Measurements from ENCODE around the gene TNS4. TPM values are rescaled to one million over a fixed set of nuclear protein-coding genes. Genes with fewer than 3 reads are reported as not detected.

Gene TNS4
- polyA plus RNA-seq, 3 donors = 0.01 to 0.19 TPM; not detected in 1

DNA sequence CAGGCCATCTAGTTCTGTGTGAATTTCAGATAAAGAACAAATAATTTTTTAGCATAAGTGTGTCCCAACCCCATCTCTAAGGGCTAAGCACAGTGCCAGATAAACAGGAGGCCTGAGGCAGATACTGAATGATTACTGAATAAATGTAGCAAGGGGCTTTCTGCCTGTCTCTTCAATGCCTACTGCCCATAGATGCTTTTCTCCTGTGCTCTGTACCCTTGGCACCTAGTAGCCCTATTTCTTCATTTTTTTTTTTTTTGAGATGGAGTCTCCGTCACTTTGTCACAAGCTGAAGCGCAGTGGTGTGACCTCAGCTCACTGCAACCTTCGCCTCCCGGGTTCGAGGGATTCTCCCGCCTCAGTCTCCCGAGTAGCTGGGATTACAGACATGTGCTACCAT lies 32.9 kb downstream of the TNS4 start:
- H3K27ac ChIP-seq (ENCODE audit: low read depth, low read length) = no peak overlapping the region
- 87 to 98% (median 96%) methylated on average over 7 of the region's 7 CpGs for WGBS, 3 donors

DNA sequence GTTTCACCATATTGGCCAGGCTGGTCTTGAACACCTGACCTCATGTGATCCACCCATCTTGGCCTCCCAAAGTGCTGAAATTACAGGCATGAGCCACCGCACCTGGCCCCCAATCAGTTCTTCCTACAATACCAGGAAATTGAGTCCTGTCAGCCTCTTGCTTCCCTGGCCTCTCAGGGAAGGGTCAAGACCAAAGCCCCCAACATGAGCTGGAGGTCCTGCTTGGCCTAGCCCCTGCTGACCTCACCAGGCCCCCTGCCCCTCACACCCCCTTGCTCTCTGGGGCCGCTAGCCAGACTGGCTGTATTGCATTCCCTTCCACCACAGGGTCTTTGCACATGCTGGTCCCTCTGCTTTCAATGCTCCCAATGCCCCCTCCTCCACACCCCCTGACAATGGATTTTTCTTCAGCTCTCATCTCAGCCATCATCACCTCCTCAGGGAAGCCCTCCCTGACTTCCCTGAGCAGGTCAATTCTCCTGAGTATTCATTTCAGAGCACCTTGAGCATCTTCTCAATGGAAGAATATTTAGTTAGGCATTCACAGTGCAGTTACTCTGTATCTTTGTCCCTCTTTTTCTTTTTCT lies 34.0 kb downstream of the TNS4 start:
- WGBS, 3 donors = 90 to 93% (median 92%) methylated on average over 2 of the region's 2 CpGs

DNA sequence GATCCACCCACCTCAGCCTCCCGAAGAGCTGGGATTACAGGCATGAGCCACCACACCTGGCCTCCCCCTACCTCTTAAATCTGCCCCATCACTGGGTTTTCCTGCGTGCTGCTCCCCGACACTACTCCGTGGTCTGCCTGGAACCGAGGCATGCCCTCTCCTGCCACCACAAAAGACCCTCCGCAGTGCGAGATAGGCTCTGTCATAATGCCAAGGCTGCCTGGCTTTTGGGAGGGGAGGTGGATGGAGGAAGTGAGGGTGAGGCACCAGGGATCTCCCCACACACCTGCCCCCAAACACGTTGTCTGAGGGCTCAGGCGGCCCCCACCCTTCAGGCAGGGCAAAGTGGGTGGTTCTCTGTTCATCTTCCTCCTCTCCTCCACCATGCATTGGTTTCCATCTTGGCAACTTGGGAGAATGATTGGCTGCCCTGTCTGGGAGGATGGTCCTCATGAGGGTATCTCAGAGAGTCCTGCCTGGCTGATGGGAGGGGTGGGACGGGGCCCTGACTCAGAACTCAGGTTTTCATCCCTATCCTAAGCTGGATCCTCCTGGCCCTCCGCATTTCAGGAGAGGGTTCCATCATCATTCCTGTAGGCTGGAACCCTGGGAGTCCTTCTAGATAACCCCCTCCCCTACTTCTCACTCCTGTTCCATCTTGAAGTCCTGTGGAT lies 35.0 kb downstream of the TNS4 start:
- H3K27ac ChIP-seq (ENCODE audit: low read depth, low read length) = no peak overlapping the region
- 71 to 76% (median 73%) methylated on average over 11 of the region's 11 CpGs for WGBS, 3 donors

More for the DNA sequence above, 34.0 kb downstream of the TNS4 start:
- no peak overlapping the region for H3K27ac ChIP-seq (ENCODE audit: low read depth, low read length)

DNA sequence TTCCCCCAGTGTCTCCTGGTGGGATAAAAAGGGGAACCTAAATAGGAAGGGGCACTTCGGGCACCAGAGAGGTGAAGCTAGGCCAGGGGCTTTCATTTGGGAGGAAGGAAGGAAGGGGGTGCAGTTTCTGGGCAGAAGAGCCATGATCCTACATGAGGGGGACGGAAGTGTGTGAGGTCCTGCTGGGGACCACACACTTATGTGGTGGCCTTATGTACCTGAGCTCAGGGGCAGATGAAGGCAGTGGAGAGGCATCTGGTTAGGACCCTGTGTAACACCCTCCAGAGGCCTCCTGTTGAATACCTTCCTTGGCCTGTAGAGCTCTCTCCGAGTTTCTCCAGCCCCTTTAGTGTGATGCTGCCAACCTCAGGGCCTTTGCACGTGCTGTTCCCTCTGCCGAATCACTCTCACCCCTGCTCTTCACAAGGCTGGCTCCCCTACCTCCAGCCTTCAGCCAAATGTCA lies 37.0 kb downstream of the TNS4 start:
- WGBS, 3 donors = 77 to 84% (median 80%) methylated on average over 5 of the region's 5 CpGs
- no peak overlapping the region for H3K27ac ChIP-seq (ENCODE audit: low read depth, low read length)

DNA sequence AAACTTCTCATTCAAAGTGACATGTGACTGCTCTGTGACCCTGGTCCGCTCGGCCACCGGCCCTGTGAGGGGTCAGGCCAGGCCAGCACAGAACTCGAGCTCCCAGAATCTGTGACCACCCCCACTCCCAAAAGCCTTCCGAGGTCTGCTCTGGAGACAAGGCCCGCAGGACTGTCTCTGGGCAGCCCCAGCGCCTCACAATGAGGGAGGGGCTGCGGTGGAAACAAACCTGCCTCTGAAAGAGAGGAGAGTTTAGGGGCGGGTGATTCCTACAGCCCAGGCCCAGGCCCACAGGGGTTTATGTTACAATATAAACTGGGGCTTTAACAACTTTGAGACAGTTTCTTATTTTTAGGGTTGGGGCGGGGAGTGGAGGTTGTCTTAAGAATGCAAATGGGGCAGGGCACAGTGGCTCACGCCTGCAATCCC lies 38.3 kb downstream of the TNS4 start:
- H3K27ac ChIP-seq (ENCODE audit: low read depth, low read length) = no peak overlapping the region
- 55 to 61% (median 56%) methylated on average over 11 of the region's 11 CpGs for WGBS, 3 donors

DNA sequence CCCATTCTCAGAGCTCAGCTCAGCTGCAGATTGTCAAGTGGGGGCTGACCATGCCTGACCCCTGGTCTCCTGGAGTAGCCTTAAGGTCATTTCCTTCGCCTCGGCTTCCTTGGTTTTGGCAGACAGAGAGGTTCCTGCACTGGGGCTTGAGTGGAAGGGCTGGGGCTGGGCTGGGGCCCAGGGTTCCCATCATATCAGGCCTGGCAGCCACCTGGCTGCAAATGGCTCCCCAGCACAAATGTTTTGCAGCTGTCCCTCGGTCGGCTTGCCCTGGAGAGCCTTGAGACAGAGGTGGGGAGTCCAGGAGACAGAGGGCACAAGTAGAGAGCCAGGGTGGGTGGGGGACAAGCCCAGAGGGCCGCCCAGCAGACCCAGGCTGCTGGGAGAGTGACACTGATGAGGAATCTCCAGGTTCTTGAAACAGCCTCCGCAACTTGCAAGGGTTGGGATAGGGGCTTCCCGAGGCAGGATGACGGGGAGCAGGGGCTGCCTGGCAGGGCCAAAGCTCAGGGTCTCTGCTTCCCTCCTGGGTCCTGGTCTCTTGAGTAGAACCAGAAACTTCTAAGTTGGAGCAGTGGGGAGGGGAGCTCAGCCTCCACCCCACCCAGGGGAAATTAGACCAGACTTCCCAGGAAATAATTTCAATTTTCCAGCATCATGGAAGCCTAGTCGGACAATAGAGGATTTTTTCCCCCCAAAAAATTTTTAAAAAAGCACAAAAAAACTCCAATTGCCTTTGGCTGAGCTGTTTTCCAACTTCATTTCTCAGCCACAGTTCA lies 38.9 kb downstream of the TNS4 start:
- WGBS, 3 donors = 48 to 77% (median 59%) methylated on average over 9 of the region's 9 CpGs
- no peak overlapping the region for H3K27ac ChIP-seq (ENCODE audit: low read depth, low read length)

DNA sequence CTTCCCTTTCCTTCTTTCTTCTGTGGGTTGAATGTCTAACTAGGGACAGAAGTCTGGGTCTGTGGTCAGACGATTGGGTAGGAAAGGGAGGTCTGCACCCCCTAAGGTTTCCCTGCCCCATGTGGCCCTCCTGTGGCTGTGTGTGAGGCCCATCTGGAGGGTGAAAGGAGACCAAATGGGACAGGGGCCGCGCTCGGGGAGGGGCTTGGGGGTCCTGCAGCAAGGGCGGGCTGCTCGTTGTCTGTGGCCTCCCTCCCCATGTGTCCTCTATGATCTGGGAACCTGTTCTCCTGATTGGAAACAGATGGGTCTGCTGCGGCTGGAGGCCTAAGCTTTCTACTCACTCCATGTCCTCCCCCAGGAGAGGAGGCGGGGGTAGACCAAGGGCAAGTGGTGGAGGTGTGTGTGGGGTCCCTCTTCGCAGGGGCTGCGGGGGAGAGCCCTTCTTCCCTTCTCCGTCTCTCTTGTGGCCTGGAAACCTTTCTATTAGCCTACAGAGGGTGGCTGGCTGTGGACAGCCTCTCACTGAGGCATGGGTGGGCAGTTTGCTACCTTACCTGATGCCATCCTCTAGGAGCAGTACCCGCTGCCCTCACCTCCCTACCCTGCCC lies 39.6 kb downstream of the TNS4 start:
- H3K27ac ChIP-seq (ENCODE audit: low read depth, low read length) = no peak overlapping the region
- WGBS, 3 donors = 41 to 63% (median 56%) methylated on average over 12 of the region's 12 CpGs

DNA sequence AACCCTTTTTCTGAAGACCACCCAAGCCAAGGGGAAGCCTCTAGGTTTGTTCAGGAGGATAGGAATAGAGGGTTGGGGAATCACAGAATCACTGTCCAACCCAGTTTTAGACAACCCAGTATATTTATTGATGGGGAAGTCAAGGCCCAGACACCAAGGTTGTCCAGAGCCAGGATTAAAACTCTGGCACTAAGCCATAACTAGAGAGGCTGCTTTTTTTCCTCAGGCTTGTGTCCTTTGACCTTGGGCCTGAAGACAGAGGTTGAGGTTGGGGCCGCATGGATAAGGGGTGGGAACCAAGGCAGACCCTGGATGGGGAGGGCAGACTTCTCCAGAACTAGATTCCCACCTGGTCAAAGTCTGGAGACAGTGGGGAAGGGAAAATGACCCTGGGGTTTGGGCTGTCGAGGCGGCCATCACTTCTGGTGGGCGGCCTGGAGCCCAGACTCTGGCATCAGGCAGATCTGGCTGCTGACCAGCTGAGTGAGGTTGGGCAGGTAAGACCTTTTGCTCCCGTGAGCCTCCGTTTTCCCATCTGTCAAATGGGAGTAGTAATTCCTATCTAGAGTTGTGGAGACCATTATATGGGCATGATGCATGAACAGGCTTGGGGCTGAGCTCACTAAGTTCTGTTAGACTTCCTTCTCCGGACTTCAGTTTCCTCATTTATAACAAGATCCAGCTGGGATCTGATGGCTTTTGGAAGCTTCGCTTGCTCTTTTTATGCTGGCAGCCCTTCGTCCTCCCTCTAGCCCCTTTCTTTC lies 40.3 kb downstream of the TNS4 start:
- H3K27ac ChIP-seq (ENCODE audit: low read depth, low read length) = no peak overlapping the region
- WGBS, 3 donors = 56 to 70% (median 60%) methylated on average over 9 of the region's 9 CpGs

DNA sequence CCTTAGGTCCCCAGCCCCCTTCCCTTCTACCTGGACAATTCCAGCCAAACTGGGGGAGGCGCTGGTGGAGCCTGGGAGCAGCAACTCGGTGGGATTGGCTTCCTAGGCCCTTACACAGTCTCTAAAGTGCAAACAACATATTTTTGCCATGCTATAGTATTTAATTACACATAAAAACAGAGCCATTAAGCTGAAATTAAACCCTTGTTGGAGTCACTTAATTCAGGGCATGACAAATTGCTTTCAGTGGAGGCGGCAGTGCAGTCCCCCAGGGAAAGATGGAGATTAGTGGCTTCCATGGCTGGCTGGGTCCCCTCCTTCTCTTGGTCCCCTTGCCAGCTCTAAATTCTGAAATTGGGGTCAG lies 40.8 kb downstream of the TNS4 start:
- H3K27ac ChIP-seq (ENCODE audit: low read depth, low read length) = no peak overlapping the region
- WGBS, 3 donors = 59 to 85% (median 60%) methylated on average over 3 of the region's 3 CpGs

DNA sequence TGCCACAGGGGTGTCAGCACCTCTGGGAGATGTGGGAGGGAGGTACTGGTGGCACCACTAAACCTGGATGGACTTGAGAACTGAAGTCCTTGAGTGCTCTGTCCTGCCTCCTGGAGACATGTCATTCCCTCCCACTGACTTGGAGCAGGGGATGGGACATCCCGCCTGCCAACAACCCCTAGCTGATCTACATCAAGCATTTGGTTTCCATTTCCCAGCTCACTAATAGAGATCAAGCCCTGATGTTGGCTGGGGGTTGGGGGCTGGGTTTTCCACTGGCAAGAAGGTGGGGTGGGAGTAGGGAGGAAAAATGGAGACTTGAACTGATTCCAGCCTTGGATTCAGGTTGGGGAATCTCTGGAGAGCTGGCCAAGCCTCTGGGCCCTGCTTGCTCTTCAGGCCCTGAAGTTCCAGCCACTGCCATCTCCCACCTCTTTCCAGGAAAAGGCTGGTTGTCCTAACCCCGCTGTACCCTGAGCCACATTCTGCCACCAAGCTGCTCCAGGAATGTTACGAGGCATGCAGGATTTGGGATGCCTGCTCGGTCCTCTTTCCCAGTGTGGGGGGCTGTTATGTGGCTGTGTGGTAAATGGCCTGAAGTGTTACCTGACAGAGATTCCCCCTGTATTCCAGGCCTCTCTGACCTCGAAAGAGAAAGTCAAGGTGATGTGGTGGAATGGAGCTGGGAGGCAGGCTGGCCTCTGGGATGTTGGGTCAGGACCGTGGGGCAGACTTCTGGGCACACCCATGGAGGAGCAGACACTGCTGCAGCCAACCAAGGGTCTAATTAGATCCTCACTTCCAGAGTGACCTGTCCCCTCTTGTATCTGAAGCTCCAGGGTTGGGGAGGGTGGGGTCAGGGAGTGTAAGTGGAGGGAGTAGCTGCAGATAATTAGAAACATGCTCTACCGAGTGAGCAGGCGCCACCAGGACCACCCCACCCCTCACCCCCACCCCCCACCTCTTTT lies 41.5 kb downstream of the TNS4 start:
- 63 to 74% (median 63%) methylated on average over 8 of the region's 8 CpGs for WGBS, 3 donors
- no peak overlapping the region for H3K27ac ChIP-seq (ENCODE audit: low read depth, low read length)

DNA sequence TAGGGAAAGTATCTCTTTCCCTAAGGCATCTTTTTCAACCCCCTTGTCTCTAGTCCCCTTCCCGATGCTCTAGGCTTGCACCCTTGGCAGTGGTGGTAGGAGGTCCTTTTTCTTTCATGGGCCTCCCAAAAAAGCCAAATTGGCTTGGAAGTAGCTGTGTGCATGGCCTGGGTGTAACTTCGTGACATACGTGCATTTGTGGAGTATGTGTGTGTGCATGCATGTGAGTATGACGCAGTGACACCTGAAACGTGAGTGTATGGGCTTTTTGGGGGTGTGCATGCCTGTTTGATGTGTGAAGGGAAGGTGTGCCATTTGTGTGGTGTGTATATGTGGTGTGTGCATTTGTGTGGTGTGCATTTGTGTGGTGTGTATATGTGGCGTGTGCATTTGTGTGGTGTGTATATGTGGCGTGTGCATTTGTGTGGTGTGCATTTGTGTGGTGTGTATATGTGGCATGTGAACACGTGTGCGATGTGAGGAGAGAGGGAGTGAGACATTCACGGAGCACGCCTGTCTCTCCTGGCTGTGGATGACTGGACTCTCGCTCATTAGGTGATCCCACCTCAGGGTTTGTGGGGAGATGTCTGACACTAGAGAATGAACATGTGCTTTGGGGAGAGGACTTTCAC lies 42.5 kb downstream of the TNS4 start:
- H3K27ac ChIP-seq (ENCODE audit: low read depth, low read length) = no peak overlapping the region
- 80 to 85% (median 84%) methylated on average over 12 of the region's 12 CpGs for WGBS, 3 donors

DNA sequence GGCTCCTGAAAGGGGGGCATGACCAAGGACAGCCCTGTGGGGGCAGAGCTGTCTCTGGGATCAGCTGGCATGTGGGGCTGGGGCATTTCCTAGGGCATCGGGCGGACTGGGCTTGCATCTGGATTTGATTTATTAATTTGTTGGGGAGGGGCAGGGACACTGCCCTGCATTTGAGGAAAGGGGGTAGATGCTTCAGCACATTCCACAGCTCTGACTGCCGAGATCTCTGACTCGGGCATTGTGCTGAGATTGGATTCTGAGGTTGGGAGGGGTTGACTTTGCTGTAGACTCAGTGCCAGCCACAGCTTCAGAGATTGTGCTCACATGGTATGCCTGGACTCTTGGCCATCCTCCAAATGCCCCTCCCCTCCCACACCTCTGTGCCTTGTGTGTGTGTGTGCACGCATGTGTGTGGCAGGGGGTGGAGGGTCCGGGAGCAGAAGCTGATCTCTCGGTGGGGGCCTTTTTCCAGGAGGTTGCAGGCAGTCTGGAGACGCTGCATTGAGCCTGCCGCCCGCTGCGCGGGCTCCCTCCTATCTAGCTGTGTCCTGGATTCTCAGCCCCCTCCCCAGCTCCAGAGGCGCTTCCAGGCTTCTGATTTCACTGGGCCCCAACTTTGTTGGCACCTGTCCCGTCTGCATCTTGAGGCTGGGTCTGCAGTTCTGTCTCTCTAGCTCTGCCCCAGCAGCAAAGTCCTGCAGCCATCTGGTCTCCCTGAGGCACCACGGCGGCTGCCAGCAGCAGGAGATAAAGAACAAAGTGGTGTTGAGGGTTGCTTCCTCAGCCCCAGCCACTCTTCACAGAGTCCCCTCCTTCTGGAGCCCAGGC lies 43.2 kb downstream of the TNS4 start:
- 22 to 57% (median 50%) methylated on average over 16 of the region's 16 CpGs for WGBS, 3 donors
- no peak overlapping the region for H3K27ac ChIP-seq (ENCODE audit: low read depth, low read length)

DNA sequence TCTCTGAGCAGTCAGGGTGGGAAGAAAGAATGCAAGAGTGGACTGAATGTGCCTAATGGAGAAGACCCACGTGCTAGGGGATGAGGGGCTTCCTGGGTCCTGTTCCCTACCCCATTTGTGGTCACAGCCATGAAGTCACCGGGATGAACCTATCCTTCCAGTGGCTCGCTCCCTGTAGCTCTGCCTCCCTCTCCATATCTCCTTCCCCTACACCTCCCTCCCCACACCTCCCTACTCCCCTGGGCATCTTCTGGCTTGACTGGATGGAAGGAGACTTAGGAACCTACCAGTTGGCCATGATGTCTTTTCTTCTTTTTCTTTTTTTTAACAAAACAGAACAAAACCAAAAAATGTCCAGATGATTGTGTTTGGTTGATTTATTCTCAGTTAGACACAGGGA lies 44.1 kb downstream of the TNS4 start:
- H3K27ac ChIP-seq (ENCODE audit: low read depth, low read length) = no peak overlapping the region
- 77 to 83% (median 80%) methylated on average over 3 of the region's 3 CpGs for WGBS, 3 donors

DNA sequence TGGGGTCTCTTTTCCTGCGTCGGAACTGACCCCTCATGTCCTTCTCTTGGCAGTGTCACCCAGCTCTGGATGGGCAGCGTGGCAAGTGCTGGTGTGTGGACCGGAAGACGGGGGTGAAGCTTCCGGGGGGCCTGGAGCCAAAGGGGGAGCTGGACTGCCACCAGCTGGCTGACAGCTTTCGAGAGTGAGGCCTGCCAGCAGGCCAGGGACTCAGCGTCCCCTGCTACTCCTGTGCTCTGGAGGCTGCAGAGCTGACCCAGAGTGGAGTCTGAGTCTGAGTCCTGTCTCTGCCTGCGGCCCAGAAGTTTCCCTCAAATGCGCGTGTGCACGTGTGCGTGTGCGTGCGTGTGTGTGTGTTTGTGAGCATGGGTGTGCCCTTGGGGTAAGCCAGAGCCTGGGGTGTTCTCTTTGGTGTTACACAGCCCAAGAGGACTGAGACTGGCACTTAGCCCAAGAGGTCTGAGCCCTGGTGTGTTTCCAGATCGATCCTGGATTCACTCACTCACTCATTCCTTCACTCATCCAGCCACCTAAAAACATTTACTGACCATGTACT lies 44.9 kb downstream of the TNS4 start:
- no peak overlapping the region for H3K27ac ChIP-seq (ENCODE audit: low read depth, low read length)
- WGBS, 3 donors = 52 to 79% (median 58%) methylated on average over 16 of the region's 16 CpGs

DNA sequence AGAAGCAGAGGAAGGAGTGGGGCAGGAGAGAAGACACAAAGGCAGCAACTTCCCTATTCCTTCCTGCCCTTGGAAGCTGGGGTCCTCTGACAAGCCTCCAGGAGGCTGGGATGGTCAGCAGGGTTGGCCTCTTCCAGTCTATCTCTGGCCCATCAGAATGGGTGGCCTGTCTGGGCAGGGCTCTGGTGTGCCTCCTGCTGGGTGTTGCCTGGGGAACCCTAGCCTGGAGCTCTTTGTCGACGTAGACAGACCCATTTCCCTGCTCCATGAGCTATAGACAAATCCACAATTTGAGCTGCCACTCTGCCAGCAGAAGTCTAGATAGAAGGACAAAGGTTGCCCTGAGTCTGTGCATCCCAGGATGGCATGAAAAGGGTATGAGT lies 46.8 kb downstream of the TNS4 start:
- WGBS, 3 donors = 66 to 76% (median 68%) methylated on average over 2 of the region's 2 CpGs
- no peak overlapping the region for H3K27ac ChIP-seq (ENCODE audit: low read depth, low read length)
